Ovary (tissue), 9 donors: ENCODE measurements around the gene XNDC1N. TPM values are rescaled to one million over a fixed set of nuclear protein-coding genes. Genes with fewer than 3 reads are reported as not detected.

Experiments
- DNase-seq, 5 donors: peaks; one replicate each; pipeline ENCODE4 v3.0.0-alpha.2; 2019 to 2020
- H3K27ac ChIP-seq, 2 donors: fragments of 200-600 bp; one replicate each; pipeline versions ENCODE4 v1.5.1 to v1.8.0; 2019 to 2022
- H3K27me3 ChIP-seq: fragments of 200-600 bp; one replicate; pipeline ENCODE4 v1.8.0; 2022
- H3K36me3 ChIP-seq: fragments of 200-600 bp; sonication (generic); one replicate; pipeline ENCODE4 v1.5.1; 2019
- H3K4me1 ChIP-seq: one replicate; pipeline ENCODE4 v1.8.1; 2013; ENCODE audit warnings: mild to moderate bottlenecking, moderate library complexity; ENCODE audit not compliant: insufficient read depth
- H3K4me3 ChIP-seq: fragments of 200-600 bp; sonication (generic); one replicate; pipeline ENCODE4 v1.5.1; 2017
- H3K9me3 ChIP-seq, 2 donors: fragments of 200-600 bp in 1 of 2; sonication (generic) in 1 of 2; one replicate each; pipeline versions ENCODE4 v1.5.1 to v1.8.1; 2013 to 2019; ENCODE audit warnings: mild to moderate bottlenecking in 1 of 2, moderate library complexity in 1 of 2
- EP300 ChIP-seq: sonication (generic); formaldehyde crosslinking; IDR thresholded peaks from one replicate; pipeline ENCODE4 v1.6.1; 2017; ENCODE audit warnings: antibody characterized with exemption
- POLR2A ChIP-seq: fragments of 450-650 bp; IDR thresholded peaks from one replicate; pipeline ENCODE4 v1.6.1; 2017; ENCODE audit warnings: antibody characterized with exemption, mild to moderate bottlenecking, moderate library complexity
- WGBS, 3 donors: extraction: QIAGEN DNeasy Blood & Tissue Kit in 1 of 3; methylation state at CpG; one replicate each; pipeline versions ENCODE4 v1.1.5 to v1.1.7; 2013 to 2017; 5-methylcytosine and 5-hydroxymethylcytosine counted together
- intact Hi-C, 4 donors: fragments of 100-400 bp; cut with DNase I; formaldehyde crosslinking; loops; one replicate each; pipeline versions ENCODE4 v1.11.0 to v1.15.1; 2022 to 2023
- polyA plus RNA-seq, 2 donors: library from polyadenylated mRNA; stranded (reverse); fragments of 200-250 nt in 1 of 2; fragments of 350-450 nt in 1 of 2; fragmentation: Illumina TruSeq in 1 of 2; extraction: RNeasy Lipid Tissue Mini Kit (QIAGEN cat#74804) in 1 of 2; gene quantifications; one replicate each; pipeline ENCODE4 v1.2.3, GENCODE V29; 2013 to 2014
- total RNA-seq, 7 donors: library from RNA; depleted of rRNA in 2 of 7; stranded (reverse); fragments of >200 nt in 2 of 7; fragmentation: NEBNext Ultra II Directional in 3 of 7; extraction: Animal tissue kit (Norgen Biotek cat#: 25700) in 3 of 7; gene quantifications; one replicate each; pipeline versions ENCODE4 v1.1.0 to v1.2.4, GENCODE V29; 2016 to 2023
- TF ChIP-seq, protein P1 (sequence below), 3 donors: fragments of 450-650 bp in 2 of 3; fragments of 200-600 bp in 1 of 3; IDR thresholded peaks; one replicate each; pipeline versions ENCODE4 v1.5.1 to v1.8.0; 2016 to 2022; ENCODE audit warnings: antibody characterized with exemption in 3 of 3, mild to moderate bottlenecking in 1 of 3
- donor health status: DM: no; HTN: no; CAD: no; lungs with moderate emphysema.
- donor health status: DM: no; HTN: no; CAD: no.
- donor health status: Bipolar disorder and iron deficiency.
- donor health status: DM: yes; HTN: yes; CAD: no.
- donor health status: DM: no; HTN: no; CAD: no.
- donor health status: DM: yes; HTN: yes; CAD: no.

The XNDC1N gene
- total and polyA plus RNA-seq, 9 donors, result 3.5 to 13.9 (median 10.6) TPM

DNA sequence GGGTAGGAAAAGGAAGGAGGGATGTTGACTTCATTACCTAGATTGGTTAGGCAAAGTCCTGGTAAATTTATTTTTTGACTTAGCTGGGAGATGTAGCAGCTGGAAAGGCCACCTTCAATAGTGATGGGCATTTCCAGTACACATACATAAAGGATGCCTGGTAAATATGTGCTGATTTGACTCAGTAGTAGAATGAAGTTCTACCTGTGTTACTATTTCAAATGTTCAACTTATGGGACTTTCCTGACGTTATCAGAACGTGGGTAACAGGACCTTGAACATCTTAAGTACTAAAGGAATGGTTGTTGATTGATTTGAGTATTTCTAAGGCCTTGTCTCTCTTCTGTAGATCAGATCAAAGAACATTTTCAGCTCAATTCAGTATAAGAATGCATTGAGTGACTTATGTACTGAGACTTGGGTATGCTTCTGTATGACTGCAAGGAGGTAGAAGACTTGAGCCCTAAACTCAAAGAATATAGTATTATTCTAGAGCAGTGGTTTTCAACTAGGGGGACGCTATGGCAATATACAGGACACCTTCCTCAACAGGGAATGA is 27.6 kb upstream of the XNDC1N start:
- intact Hi-C loops, result no loop called here
- no peaks in the 10 kb centered on the region for H3K9me3 ChIP-seq
- no peak for DNase-seq
- no peaks in the 10 kb centered on the region for H3K4me1 ChIP-seq
- WGBS, 3 donors, result 59 to 79% (median 61%) methylated on average over 3 of the region's 3 CpGs
- H3K27me3 ChIP-seq, result no peaks in the 10 kb centered on the region
- no peak overlapping the region for H3K4me3 ChIP-seq
- TF ChIP-seq EP300 (no peak), POLR2A (no peak)
- TF ChIP-seq, protein P1, sequence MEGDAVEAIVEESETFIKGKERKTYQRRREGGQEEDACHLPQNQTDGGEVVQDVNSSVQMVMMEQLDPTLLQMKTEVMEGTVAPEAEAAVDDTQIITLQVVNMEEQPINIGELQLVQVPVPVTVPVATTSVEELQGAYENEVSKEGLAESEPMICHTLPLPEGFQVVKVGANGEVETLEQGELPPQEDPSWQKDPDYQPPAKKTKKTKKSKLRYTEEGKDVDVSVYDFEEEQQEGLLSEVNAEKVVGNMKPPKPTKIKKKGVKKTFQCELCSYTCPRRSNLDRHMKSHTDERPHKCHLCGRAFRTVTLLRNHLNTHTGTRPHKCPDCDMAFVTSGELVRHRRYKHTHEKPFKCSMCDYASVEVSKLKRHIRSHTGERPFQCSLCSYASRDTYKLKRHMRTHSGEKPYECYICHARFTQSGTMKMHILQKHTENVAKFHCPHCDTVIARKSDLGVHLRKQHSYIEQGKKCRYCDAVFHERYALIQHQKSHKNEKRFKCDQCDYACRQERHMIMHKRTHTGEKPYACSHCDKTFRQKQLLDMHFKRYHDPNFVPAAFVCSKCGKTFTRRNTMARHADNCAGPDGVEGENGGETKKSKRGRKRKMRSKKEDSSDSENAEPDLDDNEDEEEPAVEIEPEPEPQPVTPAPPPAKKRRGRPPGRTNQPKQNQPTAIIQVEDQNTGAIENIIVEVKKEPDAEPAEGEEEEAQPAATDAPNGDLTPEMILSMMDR (IDR thresholded peaks at IDR 0.05), result no peak
- no peaks in the 10 kb centered on the region for H3K36me3 ChIP-seq
- no peak overlapping the region for H3K27ac ChIP-seq

GRCh38 chr11:71951741-71952310 is 23.4 kb upstream of the XNDC1N start:
- Histone ChIP-seq H3K4me1 (no peaks in the 10 kb centered on the region), H3K4me3 (no peak overlapping the region), H3K9me3 (no peaks in the 10 kb centered on the region), H3K36me3 (no peaks in the 10 kb centered on the region), H3K27ac (no peak overlapping the region), H3K27me3 (no peaks in the 10 kb centered on the region)
- WGBS, 3 donors, result 91 to 92% (median 91%) methylated on average over 4 of the region's 4 CpGs
- DNase-seq, result no peak
- TF ChIP-seq POLR2A (no peak), EP300 (no peak)
- TF ChIP-seq, protein P1 (IDR thresholded peaks at IDR 0.05), result no peak
- intact Hi-C loops, result no loop called here

GRCh38 chr11:71949034-71949433 is 20.6 kb upstream of the XNDC1N start:
- no peak for TF ChIP-seq POLR2A
- TF ChIP-seq EP300, result no peak
- TF ChIP-seq, protein P1 (IDR thresholded peaks at IDR 0.05), result no peak
- H3K4me3 ChIP-seq, result no peak overlapping the region
- no peaks in the 10 kb centered on the region for H3K36me3 ChIP-seq
- H3K4me1 ChIP-seq, result no peaks in the 10 kb centered on the region
- H3K27me3 ChIP-seq, result no peaks in the 10 kb centered on the region
- WGBS, 3 donors, result 76 to 83% (median 77%) methylated on average over 6 of the region's 6 CpGs
- intact Hi-C loops, result no loop called here
- no peaks in the 10 kb centered on the region for H3K9me3 ChIP-seq
- no peak for DNase-seq
- H3K27ac ChIP-seq, result no peak overlapping the region

- DNase-seq, result no peak
- no peak overlapping the region for H3K4me3 ChIP-seq
- H3K36me3 ChIP-seq, result no peaks in the 10 kb centered on the region
- intact Hi-C loops, result no loop called here
- H3K9me3 ChIP-seq, result no peaks in the 10 kb centered on the region
- H3K27ac ChIP-seq, result no peak overlapping the region
- no peak for TF ChIP-seq POLR2A
- TF ChIP-seq EP300, result no peak
- TF ChIP-seq, protein P1 (IDR thresholded peaks at IDR 0.05), result no peak
- H3K27me3 ChIP-seq, result no peaks in the 10 kb centered on the region
- 68 to 75% (median 74%) methylated on average over 7 of the region's 7 CpGs for WGBS, 3 donors
- H3K4me1 ChIP-seq, result no peaks in the 10 kb centered on the region
Observed at GRCh38 chr11:71948314-71949027, 20.1 kb upstream of the XNDC1N start.
